SK-MEL-5 (cell line): ENCODE data around the gene MRAS. TPM values are rescaled to one million over a fixed set of nuclear protein-coding genes. Genes with fewer than 3 reads are reported as not detected.
A peak's percentile ranks its signal among the peaks of the same experiment; 100 is the strongest.

Experiments used
- DNase-seq: peaks from one replicate; pipeline ENCODE4 v3.0.0-alpha.2; 2016; ENCODE audit warnings: low read depth, low spot score
- in situ Hi-C: cut with HindIII; loops from 2 replicates; pipeline ENCODE4 v1.10.0; 2016; ENCODE audit warnings: low sequenced_read_pairs, high pct_unique_total_duplicates, low pct_unique_long_range_greater_than_20kb
- total RNA-seq: library from RNA; depleted of rRNA; stranded (reverse); fragments of >200 nt; shearing (Covaris generic); gene quantifications from 2 replicates; pipeline ENCODE4 v1.2.3, GENCODE V29; 2014

Gene MRAS
- total RNA-seq, 1 experiment from 2014 or later: 6.5 TPM

DNA sequence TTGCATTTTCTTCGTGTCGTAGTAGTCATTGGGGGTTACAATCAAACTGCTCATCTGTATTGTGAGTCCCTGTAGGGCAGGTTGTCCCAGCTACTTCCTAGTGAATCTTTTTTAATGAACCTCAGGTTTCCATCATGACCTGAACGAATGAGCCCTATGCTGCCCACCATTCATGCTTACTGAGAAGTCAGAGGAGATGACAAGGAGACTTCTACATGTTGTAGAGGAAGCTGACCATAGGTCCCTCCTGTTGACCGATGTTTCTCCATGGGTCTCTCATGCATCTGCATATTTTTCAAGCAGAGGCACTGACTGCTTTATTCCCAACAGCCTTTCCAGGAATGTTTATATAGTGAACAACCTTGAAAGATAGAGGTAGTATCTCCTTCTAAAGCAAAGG lies 13.8 kb upstream of the MRAS start:
- in situ Hi-C loops: no loop called here
- DNase-seq: no peak

DNA sequence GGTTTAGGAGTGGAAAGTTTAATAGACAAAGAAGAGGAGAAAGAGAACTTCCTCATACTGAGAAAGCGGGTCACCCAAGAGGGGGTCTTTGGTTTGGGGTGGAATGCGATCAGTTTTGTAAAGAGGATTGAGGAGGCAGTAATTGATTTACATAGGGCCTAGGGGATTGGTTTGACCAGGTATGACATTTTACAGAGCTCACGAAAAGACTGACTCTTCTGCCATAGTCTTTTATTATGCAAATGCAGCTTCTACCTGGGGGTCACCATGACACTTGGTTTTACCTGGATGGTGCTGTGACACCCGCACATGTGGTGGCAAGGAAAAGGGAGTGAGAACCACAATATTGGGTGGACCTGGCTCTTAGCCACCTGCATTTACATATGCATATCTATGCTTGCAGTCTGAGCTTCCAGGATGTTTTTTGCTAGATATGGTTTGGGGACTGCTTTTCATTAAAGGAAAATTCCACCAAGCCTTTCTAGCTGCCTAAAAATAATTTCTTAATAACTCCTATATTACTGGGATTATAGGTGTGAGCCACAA lies 11.9 kb upstream of the MRAS start:
- in situ Hi-C loops: no loop called here
- DNase-seq: no peak

DNA sequence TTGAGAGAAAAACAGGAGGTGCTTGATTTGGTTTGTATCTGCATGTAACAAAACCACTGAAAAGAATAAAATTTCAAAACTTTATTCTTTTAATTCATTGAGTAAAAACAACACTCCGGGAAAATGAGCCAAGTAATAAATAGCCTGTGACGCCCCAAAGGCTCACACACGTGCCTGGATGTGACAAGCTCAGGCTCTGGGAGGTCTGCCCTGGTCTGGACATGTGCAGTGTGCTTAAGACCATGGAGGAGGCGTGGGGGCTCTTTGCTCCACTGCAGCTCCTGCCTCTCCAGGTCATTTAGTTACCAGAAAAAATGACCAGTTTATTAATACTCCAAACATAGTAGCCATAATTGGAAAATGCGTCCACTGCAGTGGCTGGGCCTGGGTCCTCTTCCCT lies 10.1 kb upstream of the MRAS start:
- DNase-seq: no peak
- in situ Hi-C loops: no loop called here

DNA sequence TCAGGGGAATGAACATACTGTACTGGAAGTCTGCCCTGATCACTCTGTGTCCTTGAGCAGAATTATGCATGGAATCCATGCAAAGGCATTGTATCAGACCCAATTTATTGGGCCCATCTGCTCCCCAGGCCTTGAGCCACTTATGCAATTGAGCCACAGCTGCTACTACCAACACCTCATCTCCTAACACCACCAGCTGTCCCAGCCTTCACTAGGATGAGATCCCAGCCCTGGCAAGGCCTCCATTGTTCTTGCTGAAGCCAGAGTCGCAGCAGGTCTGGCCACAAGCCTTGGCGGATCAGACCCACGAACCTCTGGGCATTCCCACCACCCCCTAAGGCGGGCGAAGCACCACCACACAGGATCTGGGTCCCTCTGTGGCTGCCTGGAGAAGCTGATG lies 9.6 kb upstream of the MRAS start:
- in situ Hi-C loops: no loop called here

DNA sequence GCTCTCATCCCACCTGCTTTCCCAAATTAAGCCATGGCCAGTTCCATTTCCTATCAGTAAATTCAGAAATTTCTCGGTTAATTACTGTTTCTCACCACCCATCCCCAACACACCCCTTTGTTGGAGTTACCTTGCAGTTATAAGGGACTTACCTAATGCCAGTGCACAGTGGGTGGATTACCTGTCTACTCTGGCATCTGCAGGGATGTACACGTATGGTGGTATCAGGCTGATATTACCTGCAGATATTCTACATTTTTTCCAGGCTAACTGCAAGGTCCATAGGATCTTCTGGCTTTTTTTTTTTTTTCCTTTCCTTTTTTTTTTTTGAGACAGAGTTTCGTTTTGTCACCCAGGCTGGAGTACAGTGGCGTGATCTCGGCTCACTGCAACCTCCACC lies 7.9 kb upstream of the MRAS start:
- in situ Hi-C loops: no loop called here
- no peak for DNase-seq

More for the DNA sequence above, 9.6 kb upstream of the MRAS start:
- DNase-seq: no peak

DNA sequence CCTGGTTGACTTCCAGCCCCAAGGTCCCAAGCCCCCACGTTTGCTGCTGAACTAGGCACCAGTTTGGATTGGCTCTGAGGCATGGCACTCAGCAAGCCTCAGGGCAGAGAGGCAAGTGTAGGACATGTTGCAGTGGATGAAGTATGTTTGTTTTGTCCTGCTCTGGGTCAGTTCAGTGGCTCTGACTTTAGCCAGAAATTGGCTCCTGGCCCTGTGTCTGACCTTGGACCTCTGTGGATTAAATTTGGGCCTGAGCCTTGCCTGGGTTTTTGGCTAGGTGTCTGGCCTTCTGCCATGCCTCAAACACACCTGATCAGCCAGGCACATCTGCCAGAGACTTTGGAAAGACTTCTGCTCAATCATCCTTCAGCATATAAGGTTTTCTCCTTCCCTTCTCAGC lies 3.6 kb upstream of the MRAS start:
- DNase-seq: no peak
- in situ Hi-C loops: no loop called here

DNA sequence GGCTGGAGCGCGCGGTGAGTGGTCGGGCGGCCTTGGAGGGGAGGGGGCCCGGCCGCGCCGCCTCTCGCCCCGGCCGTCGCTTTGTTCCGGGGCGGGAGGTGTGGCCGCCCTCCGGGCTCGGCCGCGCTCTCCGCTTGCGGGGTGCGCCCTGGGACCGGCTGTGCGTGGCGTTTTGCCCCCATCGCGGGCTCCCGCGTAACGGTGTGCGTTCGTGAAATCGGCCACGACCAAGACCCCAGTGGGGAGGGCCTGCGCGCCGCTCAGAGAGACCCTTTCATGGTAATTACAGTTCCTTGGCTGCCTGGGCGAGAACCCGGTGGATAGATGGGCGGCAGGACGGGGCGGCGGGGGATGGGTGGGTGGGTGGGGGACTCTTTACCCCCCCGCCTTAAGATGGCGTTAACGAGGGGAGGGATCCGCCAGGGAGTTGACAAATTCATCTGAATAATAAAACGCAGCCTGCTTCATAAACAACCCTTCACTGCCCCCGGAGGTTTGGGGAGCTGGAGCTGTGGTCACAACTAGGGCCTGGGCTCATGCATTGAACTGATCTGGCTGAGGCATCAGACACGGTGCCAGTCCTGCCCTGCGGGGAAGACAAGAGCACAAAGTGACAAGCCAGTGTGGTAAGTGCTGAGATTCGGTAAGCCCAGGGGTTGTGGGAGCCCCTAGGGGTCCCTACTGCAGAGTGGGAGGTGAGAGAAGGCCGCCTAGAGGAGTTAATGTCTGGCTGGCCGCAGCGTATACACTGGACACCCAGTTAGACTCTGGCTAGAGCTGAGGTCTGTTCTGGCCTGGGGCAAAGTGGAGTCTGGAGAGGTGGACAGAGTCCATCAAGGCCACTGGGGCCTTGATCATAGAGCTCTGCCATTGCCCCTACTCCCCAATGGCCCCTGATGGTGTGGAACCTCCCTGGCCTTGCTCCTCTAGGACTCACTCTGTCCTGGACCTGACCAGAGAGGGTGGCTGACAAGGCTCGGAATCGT lies 668 bp downstream of the MRAS start:
- in situ Hi-C loops: no loop called here
- peak; percentile 26 for DNase-seq

DNA sequence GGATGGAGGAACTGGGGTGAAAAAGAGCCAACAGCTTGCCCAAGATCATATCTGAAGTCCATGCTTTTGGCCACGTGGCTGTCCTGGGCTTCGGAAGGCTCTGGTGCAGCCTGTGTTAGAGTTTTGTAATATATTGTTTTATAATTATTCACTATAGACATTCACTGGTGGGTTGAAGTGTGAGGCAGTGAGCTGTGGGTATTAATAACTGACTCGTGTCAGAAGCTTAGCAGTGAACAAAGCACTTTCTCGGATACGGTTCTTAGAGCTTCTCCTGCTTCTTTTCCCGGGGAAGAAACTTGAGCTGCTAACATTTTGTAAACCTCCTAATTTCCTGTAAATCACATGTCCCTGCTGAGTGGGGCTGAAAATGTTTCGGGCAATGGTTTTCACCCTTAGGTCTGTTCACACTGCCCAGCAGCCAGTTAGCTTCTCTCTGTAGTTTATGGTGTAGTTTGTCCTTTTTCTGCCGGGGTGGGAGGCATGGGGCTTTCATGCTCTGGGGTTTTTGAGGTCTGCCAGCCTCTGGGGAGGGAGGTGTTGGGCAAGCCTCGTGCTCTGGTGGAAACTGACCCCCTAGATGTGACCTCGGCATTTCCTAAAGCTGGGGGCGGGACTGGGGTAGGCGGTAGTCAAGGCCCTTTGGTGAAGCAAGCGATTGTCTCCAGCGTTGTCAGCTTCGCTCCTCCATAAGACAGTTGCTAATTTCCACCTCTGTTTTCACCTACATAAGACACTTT lies 1.7 kb downstream of the MRAS start:
- in situ Hi-C loops: no loop called here
- no peak for DNase-seq

DNA sequence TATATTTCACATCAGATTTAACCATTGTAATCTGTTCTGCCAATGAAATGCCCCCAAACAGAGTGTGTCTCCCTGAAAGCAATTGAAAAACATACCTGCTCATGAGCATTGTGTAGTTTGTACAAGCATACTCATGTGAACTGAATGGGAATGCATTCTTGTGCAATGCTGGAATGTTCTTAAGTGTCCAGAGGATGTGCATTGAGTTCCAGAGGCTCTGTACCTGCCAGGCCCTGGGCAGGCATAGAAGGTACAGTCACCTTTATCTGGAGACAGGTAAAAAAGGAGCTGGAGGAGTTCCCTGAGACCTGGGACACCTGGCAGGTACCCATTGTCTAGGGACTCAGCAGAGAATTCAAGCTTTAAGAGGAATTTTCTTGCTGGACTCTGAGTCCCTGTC lies 2.8 kb downstream of the MRAS start:
- no peak for DNase-seq
- in situ Hi-C loops: no loop called here

DNA sequence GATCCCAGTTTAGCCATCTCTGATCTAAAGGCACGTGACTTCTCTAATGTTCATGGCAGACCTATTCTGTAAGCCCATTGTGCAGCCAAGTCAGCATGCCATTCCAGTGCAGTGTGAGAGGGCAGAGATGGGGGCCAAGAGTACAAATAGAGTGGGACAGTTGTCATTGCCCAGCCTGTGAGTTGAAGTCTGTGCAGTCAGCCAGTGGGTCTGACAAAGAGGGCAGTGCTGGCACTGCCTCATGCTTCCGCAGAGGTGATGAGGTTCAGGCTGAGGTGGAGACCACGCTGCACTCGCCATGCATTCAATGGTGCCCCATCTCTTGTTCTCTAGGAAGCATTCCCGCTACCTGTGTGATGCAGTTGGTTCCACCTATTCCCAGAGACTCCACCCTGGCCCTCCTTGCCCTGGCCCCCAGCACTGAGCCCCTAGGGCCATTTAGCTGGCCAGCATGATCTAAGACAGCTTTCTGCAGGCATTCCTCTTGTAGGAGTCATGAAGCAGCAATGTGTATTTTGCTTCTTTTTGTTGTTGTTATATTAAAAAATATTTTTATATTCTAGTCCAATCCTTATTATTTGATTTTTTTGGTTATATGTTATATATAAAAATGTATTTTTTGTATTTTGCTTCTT lies 3.7 kb downstream of the MRAS start:
- no peak for DNase-seq
- in situ Hi-C loops: no loop called here

DNA sequence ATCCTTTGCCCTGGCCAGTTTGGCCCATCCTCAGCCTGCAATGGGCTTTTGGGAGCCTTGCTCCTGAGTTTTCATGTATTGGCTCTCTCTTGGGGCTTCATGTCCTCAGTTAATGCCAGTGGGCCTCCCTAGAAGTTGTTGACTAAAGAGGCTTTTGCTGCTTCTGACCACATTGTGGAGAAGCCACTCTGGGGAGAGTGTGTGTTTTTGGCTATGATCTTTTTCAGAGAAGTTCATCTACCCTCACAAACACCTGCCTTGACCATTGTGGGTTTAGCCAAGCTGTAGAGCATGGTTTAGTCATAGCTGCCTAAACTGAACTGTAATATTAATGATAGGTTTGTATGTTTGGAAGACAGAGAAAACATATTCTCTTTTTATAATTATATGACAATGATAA lies 6.0 kb downstream of the MRAS start:
- in situ Hi-C loops: no loop called here

DNA sequence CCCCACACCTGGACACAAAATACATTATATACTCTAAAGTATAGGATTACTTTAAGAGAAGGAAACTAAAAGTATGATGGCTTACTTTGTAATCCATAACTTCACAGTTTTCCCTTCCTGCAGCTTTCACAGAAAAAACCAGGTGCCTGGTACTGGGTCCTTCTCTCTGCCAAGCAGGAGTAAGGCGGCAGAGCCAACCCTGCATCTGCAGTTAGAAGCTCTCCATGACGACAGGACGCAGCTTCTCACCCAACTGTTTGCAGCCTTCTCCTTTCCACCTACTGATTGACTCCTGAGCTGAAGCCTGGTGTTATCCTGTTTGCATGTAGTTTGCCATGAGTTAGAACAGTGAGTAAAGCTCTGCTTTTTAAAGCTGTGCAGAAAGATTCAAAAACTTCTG lies 6.7 kb downstream of the MRAS start:
- in situ Hi-C loops: no loop called here
- DNase-seq: no peak

More for the DNA sequence above, 6.0 kb downstream of the MRAS start:
- DNase-seq: no peak

DNA sequence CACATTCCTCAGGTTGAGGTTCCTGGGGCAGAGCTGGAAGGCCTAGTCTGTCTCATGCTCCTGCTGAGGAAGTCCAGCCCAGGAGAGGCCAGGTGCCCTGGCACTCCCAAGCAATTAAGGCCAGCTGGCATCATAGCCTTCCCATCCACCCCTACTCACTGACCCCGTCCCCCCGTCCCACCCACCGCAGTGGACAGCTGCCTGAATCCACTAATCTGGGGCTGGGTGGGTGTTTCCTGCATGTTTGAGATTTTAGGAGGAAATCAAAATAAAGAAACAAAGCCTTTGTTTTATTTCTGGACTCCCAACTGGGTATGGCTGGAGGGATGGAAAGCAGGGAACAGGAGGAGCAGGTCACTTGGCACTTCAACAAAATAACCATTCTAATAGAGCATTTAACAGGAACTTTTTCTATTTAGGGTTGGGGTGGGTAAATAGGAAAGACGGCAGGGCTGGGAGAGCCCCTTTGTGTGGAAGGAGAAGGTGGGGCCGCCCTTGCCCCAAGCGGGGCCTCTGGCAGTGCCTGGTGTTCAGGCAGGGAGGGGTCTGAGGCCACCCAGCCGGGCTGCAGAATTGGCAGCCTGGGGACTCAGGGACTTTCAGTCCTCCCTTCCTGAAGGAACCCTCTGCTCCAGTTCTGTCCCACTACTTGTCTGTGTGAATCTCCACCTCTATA lies 8.5 kb downstream of the MRAS start:
- in situ Hi-C loops: no loop called here
- no peak for DNase-seq

DNA sequence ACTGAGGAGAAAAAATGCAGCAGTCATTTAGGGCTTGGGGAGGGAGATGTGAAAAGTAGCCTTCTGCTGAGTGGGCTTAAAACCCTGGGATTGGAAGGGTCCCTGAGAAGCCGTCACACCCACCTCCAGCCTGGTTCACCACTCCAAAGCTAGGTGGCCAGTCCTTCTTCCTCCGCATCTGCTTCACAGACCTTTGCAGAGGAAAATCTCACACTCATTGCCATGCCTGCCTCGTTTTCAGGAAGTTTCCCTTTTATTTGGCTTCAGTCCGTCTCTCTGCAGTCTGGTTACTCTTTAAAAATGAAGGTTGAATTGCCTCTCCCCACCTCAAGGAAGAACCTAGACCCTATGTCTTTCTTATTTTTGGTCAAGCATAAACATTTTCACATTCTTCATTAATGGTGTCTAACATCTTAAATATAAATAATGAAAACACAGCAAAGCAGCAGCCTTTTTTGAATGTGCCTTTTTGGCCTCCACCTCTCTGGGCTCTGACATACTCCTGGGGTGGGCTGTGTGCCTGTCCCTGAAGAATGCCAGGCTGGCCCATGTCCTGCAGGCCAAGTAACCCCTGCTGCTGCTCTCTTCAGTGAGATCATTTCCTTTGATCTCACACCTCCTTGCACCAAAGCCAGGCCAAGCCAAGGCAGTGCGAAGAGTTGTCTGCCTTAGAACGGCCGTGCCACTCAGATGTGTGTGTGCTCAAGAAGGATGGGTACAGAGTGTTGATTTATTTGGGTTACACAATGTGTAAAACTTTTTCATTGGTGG lies 11.0 kb downstream of the MRAS start:
- DNase-seq: no peak
- in situ Hi-C loops: no loop called here

DNA sequence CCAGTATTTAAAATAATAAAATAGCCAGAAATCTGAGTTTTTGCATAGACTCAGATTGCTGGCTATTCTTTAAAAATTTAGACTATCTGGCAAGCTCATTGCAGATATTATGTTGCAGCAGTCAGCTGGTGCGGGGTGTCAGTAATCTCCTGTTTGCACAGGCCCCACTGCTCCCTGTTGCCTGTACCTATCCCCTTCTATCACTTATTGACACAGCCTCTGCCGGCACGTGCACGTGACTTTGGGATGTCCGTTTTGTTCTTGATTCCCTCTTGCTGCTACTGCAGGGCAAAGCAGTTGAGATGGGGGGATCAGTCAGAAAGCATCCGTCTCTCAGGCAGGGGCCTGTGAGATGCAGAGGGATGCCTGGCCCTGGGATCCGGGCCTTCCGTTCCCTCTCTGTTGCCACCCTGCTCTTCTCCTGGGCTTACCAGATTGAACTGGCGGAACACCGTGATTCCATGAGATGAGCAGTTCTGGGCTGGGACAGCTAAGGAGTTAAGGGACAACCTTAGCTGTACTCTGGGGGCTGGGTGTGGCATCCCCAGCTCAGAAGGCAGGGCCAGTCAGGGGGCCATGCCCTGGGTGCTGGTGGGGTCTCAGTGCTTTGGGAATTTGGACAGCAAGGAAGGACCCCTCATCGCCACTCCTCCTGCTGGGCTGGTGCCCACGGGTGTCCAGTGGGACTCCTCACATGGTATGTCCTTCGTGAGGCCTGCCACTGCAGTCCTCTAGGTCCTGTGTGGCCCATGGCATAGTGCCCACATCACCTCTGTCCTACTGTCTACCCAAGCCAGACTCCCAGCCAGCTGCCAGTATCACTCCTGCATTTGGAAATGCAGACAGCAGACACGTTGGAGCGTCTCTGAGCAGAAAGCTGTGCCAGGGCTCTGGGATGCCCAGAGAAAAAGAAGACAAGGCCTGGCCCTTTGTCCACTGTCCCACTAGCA lies 11.8 kb downstream of the MRAS start:
- DNase-seq: no peak
- in situ Hi-C loops: no loop called here
